ENCODE measurements around the gene PARD3B.

GRCh38 chr2:204972606-204973336 is 427.5 kb downstream of the PARD3B start:
- TF ChIP-seq, protein P1, sequence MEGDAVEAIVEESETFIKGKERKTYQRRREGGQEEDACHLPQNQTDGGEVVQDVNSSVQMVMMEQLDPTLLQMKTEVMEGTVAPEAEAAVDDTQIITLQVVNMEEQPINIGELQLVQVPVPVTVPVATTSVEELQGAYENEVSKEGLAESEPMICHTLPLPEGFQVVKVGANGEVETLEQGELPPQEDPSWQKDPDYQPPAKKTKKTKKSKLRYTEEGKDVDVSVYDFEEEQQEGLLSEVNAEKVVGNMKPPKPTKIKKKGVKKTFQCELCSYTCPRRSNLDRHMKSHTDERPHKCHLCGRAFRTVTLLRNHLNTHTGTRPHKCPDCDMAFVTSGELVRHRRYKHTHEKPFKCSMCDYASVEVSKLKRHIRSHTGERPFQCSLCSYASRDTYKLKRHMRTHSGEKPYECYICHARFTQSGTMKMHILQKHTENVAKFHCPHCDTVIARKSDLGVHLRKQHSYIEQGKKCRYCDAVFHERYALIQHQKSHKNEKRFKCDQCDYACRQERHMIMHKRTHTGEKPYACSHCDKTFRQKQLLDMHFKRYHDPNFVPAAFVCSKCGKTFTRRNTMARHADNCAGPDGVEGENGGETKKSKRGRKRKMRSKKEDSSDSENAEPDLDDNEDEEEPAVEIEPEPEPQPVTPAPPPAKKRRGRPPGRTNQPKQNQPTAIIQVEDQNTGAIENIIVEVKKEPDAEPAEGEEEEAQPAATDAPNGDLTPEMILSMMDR (IDR thresholded peaks at IDR 0.05): no peak
- TF ChIP-seq POLR2A (IDR thresholded peaks at IDR 0.05): no peak
